ENCODE results near the gene TERT.
"Not testable (repeated sequence)": the region's sequence is repeated elsewhere in the genome, so short reads cannot be mapped to it uniquely, and the experiment has no call there.

TERT gene

DNA sequence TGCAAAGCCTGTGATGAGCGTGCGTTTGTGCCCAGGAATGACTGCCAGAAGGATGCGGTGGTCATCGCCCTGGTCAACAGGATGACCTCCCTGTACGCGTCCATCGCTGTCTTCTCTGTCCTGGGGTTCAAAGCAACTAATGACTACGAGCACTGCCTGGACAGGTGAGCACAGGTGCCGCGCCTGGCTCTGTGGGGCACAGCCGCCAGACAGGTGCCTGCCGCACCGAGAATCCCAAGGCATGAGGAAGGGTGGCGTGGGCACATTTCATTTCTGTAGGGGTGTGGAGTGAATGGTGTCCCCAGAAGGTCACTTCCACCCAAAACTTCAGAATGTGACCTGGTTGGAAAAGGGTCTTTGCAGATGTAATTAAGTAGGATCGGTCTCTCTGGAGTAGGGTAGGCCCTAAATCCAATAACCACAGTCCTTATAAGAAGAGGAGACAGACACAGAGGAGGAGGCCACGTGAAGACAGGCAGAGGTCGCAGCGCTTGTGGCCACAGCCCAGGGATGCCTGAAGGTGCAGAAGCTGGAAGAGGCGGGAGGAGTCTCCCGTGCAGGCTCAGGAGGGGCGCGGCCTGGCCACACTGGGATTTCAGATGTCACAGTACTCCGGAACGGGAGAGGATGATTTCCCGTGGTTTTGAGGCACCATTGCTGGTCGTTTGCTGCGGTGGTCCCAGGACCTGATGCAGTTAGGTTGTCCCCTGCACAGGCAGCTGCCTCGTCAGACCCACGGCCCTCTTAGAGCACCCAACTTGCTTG, 54.2 kb downstream of the TERT start:
- DNase-seq (ENCODE audit: low spot score), result no peak

- DNase-seq (ENCODE audit: low spot score), result no peak
Measured at GRCh38 chr5:1239505-1240251, 55.2 kb downstream of the TERT start.

- DNase-seq (ENCODE audit: low spot score), result no peak
Measured at GRCh38 chr5:1235838-1236237, 59.0 kb downstream of the TERT start.

DNA sequence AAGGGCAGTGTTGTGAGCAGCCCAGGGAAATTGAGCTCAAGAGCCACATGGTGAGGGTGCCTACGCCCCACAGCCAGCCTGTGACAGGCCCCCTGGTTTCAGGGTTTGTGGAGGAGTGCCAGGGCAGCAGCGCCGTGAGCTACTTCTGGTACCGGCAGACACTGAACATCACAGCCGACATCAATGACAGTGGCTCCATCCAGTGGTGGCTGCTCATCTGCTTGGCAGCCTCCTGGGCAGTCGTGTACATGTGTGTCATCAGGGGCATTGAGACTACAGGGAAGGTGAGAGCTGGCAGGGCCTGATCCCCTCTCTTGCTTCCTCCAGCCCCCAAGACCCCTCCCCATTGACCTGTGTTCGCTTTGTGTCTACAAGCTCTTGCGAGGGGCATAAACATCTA, 59.5 kb downstream of the TERT start:
- no peak for DNase-seq (ENCODE audit: low spot score)

- DNase-seq (ENCODE audit: low spot score), result no peak
Measured at GRCh38 chr5:1232780-1233179, 62.1 kb downstream of the TERT start.

DNA sequence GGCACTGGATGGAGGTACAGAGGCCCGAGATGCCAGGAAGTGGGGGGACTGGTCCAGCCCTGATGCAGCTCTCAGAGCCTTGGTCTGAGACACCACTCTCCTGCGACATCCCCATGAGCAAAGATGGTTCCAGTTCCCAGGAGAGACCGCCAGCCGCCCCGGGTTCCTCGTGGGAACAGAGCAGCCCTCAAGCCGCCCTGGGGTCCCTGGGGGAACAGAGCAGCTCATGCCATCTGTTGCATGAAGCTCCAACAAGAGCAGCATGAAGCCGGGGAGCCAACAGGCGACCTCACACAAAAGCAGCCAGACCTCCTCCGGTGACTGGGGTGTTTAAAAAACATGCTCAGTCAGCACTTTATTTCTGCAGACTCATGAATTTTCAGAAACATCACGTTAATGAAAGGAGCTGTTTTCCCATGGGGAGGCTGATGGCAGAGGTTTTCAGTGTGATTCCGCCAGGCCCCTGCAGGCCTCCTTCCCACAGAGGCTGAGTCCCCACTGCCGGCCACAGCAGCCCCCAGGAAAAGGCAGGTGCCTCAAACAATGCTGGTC, 63.4 kb downstream of the TERT start:
- DNase-seq (ENCODE audit: low spot score), result no peak

- no peak for DNase-seq (ENCODE audit: low spot score)
Measured at GRCh38 chr5:1230551-1230950, 64.3 kb downstream of the TERT start.

DNA sequence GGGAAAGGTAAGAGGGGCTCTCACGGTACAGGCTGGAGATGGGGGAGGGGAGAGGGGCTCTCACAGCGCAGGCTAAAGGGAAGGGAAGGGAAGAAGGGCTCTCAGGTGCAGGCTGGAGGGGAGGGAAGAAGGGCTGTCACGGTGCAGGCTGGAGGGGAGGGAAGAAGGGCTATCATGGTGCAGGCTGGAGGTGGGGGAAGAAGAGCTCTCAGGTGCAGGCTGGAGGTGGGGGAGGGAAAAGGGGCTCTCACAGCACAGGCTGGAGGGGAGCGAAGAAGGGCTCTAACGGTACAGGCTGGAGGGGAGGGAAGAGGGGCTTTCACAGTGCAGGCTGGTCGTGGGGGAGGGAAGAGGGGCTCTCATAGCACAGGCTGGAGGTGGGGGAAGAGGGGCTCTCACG, 65.0 kb downstream of the TERT start:
- DNase-seq (ENCODE audit: low spot score), result no peak

GRCh38 chr5:1229023-1229422, 65.8 kb downstream of the TERT start:
- DNase-seq (ENCODE audit: low spot score), result not testable (repeated sequence)

DNA sequence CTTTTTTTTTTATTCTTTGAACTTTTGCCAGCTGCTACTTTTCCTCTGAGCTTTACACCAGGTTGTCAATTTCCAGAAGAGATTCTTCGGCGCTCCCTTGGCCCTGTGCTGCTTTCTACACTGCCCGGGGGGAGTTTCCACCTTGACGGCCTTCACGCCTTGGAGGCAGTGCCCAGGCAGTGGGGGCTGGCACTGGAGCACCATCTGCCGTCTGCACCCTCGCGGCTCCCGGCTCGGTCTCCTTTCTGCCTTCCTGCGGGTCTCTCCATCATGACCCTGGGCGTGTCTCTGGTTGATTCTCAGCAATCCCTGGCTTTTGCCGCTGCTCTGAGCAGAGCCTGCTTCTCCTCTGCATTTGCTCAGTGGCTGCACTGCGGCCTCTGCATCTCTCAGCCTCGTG, 66.7 kb downstream of the TERT start:
- no peak for DNase-seq (ENCODE audit: low spot score)

- DNase-seq (ENCODE audit: low spot score), result no peak
Measured at GRCh38 chr5:1227667-1228066, 67.2 kb downstream of the TERT start.

DNA sequence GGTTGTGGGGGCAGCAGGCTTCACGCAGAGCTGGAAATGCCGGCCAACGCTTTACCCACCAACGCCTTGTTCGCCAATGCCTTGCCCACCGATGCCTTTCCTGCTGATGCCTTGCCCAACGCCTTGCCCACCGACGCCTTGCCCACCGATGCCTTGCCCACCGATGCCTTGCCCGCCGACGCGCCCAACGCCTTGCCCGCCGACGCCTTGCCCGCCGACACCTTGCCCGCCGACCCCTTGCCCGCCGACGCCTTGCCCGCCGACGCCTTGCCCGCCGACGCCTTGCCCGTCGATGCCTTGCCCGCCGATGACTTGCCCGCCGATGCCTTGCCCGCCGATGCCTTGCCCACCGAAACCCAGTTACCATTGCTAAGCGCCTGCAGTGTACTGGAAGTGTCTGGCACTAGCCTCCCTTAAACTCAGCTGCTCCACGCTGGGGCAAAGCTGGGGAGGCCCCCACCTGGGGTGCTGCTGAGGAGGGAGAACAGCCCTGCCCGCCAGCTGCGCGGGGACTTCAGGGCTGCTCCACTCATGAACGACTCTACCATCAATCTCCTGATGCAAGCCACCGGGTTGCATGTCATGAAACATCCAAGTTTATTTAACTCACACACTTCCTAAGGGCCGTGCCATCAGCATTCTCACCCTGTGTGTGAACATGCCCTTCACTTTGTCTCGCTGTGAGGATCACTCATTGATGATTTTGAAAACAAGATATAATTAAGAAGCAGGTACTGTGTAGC, 67.9 kb downstream of the TERT start:
- no peak for DNase-seq (ENCODE audit: low spot score)

- no peak for DNase-seq (ENCODE audit: low spot score)
Measured at GRCh38 chr5:1226231-1226630, 68.6 kb downstream of the TERT start.

DNA sequence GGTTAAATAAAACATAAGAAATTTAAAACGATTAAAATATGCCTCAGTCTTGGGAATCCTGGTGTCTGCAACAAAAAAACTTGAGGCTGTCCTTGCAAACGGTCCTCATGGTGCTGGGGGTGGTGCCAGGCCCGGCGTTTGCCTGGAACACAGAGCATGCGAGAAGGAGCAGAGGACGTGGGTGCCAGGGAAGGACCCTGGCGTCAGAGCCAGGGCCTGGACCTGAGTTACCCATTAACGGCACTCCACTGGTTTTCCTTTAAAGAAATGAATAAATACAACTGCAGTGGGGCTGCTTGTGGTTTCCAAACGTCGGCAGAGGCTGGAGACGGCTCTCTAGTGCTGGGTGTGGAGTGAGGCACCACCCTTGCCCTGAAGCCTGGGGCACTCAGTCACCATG, 69.8 kb downstream of the TERT start, which contains the start of gene SLC6A18:
TSS of gene SLC6A18 (plus strand) at position 301 of the 400 bp plus-strand sequence. CDS start at position 398, 97 bp downstream.
- no peak for DNase-seq (ENCODE audit: low spot score)

DNA sequence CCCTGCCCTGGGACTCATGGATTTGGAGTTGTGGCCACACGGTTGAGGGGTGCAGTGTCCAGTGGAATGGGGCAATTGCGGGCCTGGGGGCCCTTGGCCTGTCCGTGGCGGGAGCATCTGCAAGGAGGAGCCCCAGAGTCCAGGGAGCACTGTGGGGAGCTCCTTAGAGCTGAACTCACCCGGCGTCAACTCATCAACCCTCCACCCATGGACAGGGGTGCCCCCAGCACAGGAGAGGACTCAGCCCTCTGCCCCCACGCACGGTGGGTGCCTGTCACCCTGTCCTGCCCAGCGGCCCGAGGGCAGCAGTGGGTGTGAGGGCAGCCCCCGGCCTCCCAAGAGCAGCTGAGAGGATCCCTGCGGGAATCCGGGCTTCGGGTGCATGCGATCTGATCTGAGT, 70.2 kb downstream of the TERT start:
- DNase-seq (ENCODE audit: low spot score), result no peak

DNA sequence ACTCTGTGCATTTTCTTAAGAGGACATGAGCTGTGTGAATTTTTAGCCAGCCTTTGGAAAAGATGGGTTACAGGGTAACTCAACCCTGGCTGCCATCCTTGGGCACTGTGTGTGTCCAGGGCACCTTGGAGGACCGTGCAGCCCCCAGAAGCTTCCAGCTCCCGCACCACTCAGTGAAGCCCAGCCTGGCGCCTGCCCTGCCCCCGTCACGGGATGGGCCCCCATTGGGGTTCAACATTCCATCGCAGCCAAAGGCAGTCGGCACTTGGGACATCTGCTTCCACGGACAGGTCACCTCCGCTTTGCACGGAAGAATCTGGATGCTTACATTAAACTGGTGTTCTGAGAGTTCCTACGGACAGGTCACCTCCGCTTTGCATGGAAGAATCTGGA, 71.6 kb downstream of the TERT start:
- no peak for DNase-seq (ENCODE audit: low spot score)

DNA sequence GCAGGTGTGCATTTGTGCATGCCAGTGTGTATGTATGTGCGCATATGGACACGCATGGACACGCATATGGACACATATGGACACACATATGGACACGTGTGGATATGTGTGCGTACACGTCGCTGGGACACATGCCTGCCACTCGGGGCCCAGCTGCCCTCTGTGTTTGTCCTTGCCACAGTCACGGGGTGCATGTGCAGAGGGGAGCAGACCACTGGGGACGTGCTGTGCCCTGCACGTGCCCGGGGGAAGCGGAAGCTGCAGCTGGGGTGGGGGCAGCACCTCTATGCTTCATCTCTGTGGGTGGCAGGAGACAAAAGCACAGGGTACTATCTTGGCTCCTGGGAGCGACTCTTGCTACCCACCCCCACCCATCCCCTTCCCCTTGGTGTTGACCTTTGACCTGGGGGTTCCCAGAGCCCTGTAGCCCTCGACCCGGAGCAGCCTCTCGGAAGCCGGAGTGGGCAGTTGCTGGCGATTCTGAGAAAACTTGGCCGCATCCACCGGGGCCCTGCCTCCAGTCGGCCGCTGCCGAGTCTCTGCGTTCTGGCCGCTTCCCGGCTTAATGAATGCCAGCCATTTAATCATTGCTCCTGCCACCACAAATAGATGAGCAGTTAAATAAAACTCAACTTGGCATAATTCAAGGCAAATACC, 72.1 kb downstream of the TERT start:
- no peak for DNase-seq (ENCODE audit: low spot score)

DNA sequence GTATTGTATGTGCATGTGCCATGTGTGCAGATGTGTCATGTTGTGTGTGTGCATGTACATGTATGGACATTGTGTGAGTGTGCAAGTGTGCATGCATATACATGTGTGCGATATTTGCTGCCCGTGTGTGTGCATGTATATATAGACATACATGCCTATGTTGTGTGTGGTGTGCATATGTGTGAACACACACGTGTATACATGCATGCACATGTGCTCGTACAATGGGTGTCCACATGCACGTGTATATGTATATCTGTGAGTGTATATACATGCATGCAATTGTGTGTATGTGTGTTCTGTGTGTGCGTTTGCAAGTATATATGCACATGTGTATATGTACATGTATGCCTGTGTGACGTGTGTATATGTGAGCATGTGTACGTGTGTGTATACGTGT, 72.7 kb downstream of the TERT start:
- DNase-seq (ENCODE audit: low spot score), result no peak

- DNase-seq (ENCODE audit: low spot score), result no peak
Measured at GRCh38 chr5:1221721-1222120, 73.1 kb downstream of the TERT start.

DNA sequence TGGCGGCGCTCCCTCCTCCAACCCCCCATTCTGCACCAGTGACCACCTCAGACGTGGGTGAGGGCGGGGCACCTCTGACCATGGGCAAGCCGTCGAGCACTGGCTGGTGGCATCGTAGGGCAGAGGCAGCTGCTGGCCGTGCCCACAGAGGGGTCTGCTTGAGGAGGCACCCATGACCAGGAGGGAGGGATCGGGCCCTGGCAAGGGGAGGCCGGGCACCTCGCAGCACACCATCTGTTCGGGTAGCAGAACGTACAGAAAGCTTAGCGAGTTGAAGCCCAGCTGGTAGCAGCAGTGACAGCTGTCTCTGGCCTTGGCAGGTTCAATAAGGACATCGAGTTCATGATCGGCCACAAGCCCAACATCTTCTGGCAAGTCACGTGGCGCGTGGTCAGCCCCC, 74.0 kb downstream of the TERT start:
- DNase-seq (ENCODE audit: low spot score), result no peak

DNA sequence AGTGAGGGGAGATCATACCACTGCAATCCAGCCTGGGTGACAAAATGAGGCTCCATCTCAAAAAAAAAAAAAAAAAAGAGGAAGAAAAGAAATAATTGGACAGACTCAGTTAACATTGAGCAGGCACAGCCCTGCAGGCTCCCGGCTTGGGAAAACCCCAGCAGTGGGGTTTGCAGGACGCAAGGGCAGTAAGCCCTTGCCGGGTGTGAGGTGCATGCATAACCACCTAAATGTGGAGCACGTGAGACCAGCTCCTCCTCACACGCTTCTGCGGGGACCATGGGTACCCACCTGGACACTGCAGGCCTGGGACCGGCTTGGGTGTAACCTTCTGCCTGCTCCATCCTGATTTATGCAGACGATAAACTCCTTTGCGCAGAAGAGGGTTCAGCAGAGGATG, 74.5 kb downstream of the TERT start:
- DNase-seq (ENCODE audit: low spot score), result no peak

- DNase-seq (ENCODE audit: low spot score), result no peak
Measured at GRCh38 chr5:1219768-1220100, 75.1 kb downstream of the TERT start.

Measured in CD4-positive, alpha-beta T cell treated with Interleukin-15 for 4 hours (primary cell).